Measurements from ENCODE around the gene KRT6B.

The KRT6B gene

GRCh38 chr12:52407918-52408317 lies 44.0 kb downstream of the KRT6B start:
- H3K4me1 Mint-ChIP-seq = peaks cover 6% of the 10 kb centered on the region

GRCh38 chr12:52405922-52406385 lies 46.0 kb downstream of the KRT6B start, which contains the start of gene KRT82:
Gene KRT82, minus strand, starts transcription at chr12:52406335. Its CDS starts 58 bp downstream, at chr12:52406277.
- peaks cover 4% of the 10 kb centered on the region for H3K4me1 Mint-ChIP-seq

More at GRCh38 chr12:52407918-52408317, 44.0 kb downstream of the KRT6B start:
- Mint-ChIP-seq H3K27ac (no peak overlapping the region), H3K27me3 (ENCODE audit: low read depth) (peaks cover 20% of the 10 kb centered on the region), H3K9me3 (peaks cover 3% of the 10 kb centered on the region), H3K36me3 (ENCODE audit: low read depth) (no peaks in the 10 kb centered on the region), H3K4me3 (no peak overlapping the region)
- TF ChIP-seq, protein P1, sequence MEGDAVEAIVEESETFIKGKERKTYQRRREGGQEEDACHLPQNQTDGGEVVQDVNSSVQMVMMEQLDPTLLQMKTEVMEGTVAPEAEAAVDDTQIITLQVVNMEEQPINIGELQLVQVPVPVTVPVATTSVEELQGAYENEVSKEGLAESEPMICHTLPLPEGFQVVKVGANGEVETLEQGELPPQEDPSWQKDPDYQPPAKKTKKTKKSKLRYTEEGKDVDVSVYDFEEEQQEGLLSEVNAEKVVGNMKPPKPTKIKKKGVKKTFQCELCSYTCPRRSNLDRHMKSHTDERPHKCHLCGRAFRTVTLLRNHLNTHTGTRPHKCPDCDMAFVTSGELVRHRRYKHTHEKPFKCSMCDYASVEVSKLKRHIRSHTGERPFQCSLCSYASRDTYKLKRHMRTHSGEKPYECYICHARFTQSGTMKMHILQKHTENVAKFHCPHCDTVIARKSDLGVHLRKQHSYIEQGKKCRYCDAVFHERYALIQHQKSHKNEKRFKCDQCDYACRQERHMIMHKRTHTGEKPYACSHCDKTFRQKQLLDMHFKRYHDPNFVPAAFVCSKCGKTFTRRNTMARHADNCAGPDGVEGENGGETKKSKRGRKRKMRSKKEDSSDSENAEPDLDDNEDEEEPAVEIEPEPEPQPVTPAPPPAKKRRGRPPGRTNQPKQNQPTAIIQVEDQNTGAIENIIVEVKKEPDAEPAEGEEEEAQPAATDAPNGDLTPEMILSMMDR (IDR thresholded peaks at IDR 0.05; ENCODE audit: unreplicated experiment in 3 of 3) = no peak

GRCh38 chr12:52404951-52405350 lies 47.0 kb downstream of the KRT6B start:
- TF ChIP-seq, protein P1 (IDR thresholded peaks at IDR 0.05; ENCODE audit: unreplicated experiment in 3 of 3) = no peak
- no peaks in the 10 kb centered on the region for H3K4me1 Mint-ChIP-seq
- H3K9me3 Mint-ChIP-seq = peaks cover 3% of the 10 kb centered on the region
- peaks cover 13% of the 10 kb centered on the region for H3K27me3 Mint-ChIP-seq (ENCODE audit: low read depth)
- no peak overlapping the region for H3K4me3 Mint-ChIP-seq
- no peak overlapping the region for H3K27ac Mint-ChIP-seq
- H3K36me3 Mint-ChIP-seq (ENCODE audit: low read depth) = no peaks in the 10 kb centered on the region

More at GRCh38 chr12:52405922-52406385, 46.0 kb downstream of the KRT6B start, which contains the start of gene KRT82:
- TF ChIP-seq, protein P1 (IDR thresholded peaks at IDR 0.05; ENCODE audit: unreplicated experiment in 3 of 3) = no peak
- H3K27ac Mint-ChIP-seq = no peak within 1 kb of the TSS
- no peak within 1 kb of the TSS for H3K4me3 Mint-ChIP-seq
- H3K36me3 Mint-ChIP-seq (ENCODE audit: low read depth) = no peaks in the 10 kb centered on the region
- H3K27me3 Mint-ChIP-seq (ENCODE audit: low read depth) = peaks cover 17% of the 10 kb centered on the region
- peaks cover 3% of the 10 kb centered on the region for H3K9me3 Mint-ChIP-seq

GRCh38 chr12:52403561-52403960 lies 48.4 kb downstream of the KRT6B start:
- peaks cover 1% of the 10 kb centered on the region for H3K9me3 Mint-ChIP-seq
- TF ChIP-seq, protein P1 (IDR thresholded peaks at IDR 0.05; ENCODE audit: unreplicated experiment in 3 of 3) = no peak
- H3K4me1 Mint-ChIP-seq = no peaks in the 10 kb centered on the region
- no peaks in the 10 kb centered on the region for H3K36me3 Mint-ChIP-seq (ENCODE audit: low read depth)
- peaks cover 11% of the 10 kb centered on the region for H3K27me3 Mint-ChIP-seq (ENCODE audit: low read depth)
- no peak overlapping the region for H3K4me3 Mint-ChIP-seq
- no peak overlapping the region for H3K27ac Mint-ChIP-seq

DNA sequence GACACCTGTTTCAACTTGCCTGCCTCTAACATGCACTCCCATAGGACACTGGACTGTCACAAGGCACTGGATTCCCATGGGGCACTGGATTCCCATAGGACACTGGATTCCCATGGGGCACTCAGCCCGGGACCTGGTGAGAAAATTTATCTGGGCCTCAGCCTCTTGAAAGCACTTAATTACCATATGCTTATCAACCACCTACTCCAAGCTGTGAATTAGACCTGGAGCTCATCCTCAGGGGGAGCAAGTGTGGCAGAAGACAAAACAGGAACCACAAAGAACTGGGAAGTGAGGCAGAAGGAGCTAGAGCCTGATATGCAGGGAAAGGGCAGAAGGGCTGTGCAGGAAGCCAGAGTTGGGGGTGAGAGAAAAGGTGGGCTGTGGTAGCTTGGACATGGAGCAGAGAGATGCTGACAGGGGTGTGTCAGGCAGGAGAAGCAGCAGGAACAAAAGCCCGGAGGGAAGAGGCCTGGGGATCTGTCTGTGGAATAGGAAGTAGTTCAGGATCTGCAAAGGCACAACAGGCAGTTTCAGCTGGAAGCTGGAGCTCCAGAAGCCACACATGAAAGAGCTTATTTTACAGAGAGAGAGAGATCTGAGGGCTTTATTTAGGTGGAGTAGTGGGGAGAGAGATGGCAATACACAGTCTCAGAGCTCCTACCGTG lies 48.9 kb downstream of the KRT6B start:
- H3K27ac Mint-ChIP-seq = no peak overlapping the region
- H3K4me1 Mint-ChIP-seq = no peaks in the 10 kb centered on the region
- no peaks in the 10 kb centered on the region for H3K36me3 Mint-ChIP-seq (ENCODE audit: low read depth)
- H3K4me3 Mint-ChIP-seq = no peak overlapping the region
- no peaks in the 10 kb centered on the region for H3K9me3 Mint-ChIP-seq
- TF ChIP-seq, protein P1 (IDR thresholded peaks at IDR 0.05; ENCODE audit: unreplicated experiment in 3 of 3) = no peak
- peaks cover 10% of the 10 kb centered on the region for H3K27me3 Mint-ChIP-seq (ENCODE audit: low read depth)

DNA sequence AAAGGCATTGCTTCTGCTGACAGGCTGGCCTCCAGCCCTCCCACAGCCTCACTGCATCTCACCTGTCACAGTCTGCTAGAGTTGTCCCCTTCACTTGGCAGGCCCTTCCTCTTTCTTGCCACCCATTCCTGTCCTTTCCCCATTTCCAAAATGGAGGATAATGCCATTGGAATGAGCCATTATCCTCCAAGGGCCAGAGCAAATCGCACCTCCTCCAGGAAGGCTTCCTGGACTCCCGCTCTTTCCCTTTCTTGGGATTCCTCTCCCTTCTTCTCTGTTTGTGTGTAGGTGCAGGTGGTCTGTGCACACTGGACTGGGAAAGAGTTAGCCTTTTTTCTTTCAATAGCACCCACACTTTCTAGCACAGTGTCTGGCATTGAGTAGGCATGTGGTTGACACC lies 49.6 kb downstream of the KRT6B start:
- TF ChIP-seq, protein P1 (IDR thresholded peaks at IDR 0.05; ENCODE audit: unreplicated experiment in 3 of 3) = no peak
- Mint-ChIP-seq H3K4me1 (no peaks in the 10 kb centered on the region), H3K9me3 (no peaks in the 10 kb centered on the region), H3K36me3 (ENCODE audit: low read depth) (no peaks in the 10 kb centered on the region), H3K27ac (no peak overlapping the region), H3K4me3 (no peak overlapping the region), H3K27me3 (ENCODE audit: low read depth) (peaks cover 8% of the 10 kb centered on the region)

All from nephron (organoid).